ENCODE measurements around the gene TSHZ2. TPM values are rescaled to one million over a fixed set of nuclear protein-coding genes. Genes with fewer than 3 reads are reported as not detected.

The TSHZ2 gene
- total and polyA plus RNA-seq, 2 donors (not counting 3 experiments of a cell fraction or from before 2014, with no cell fraction given), result not detected

- Histone ChIP-seq H3K9me1 (replicated peaks; ENCODE audit: control insufficient read depth, extremely low read depth, insufficient read depth, low read length) (no peaks in the 10 kb centered on the region), H3K9ac (replicated peaks; ENCODE audit: extremely low read depth, insufficient read depth, low read length) (no peak overlapping the region), H3K27ac (ENCODE audit: insufficient read depth, low read depth, low read length) (no peak overlapping the region), H3K36me3 (ENCODE audit: control insufficient read depth in 2 of 2, extremely low read depth in 1 of 2, insufficient read depth in 2 of 2, low read length in 2 of 2) (no peaks in the 10 kb centered on the region), H3K9me3 (replicated peaks; ENCODE audit: control insufficient read depth, insufficient read depth, low read length) (no peaks in the 10 kb centered on the region), H2AFZ (ENCODE audit: low read depth, low read length) (no peak overlapping the region), H4K20me1 (replicated peaks; ENCODE audit: control insufficient read depth, extremely low read depth, insufficient read depth, low read length) (no peaks in the 10 kb centered on the region), H3K4me2 (ENCODE audit: insufficient read depth, low read length) (no peak overlapping the region), H3K4me3 (replicated peaks in 1 of 3; ENCODE audit: insufficient read depth in 1 of 3, low read depth in 1 of 3, low read length in 3 of 3) (no peak overlapping the region), H3K27me3 (ENCODE audit: control insufficient read depth in 2 of 2, insufficient read depth in 2 of 2, low read length in 2 of 2) (no peaks in the 10 kb centered on the region), H3K79me2 (ENCODE audit: control insufficient read depth, insufficient read depth, low read length) (no peaks in the 10 kb centered on the region), H3K4me1 (ENCODE audit: control insufficient read depth, extremely low read depth, insufficient read depth, low read length) (no peaks in the 10 kb centered on the region)
- no TSS peak for BruUV-seq (replicated peaks)
- ChIA-PET POLR2A (no interaction called here), CTCF (no interaction called here)
- intact Hi-C loops (cut with micrococcal nuclease) (no loop called here), dilution Hi-C loops (cut with MboI; ENCODE audit: extremely low pct_ligation_motif_present, low sequenced_read_pairs) (no loop called here)
- FAIRE-seq (no peak), DNase-seq (ENCODE audit: low read depth, low spot score) (no peak)
- TF ChIP-seq GATA2 (IDR thresholded peaks at IDR 0.05; ENCODE audit: insufficient read depth, insufficient read length, low read depth, low read length), result no peak
- TF ChIP-seq FOS (IDR thresholded peaks at IDR 0.05; ENCODE audit: borderline replicate concordance, insufficient read depth, low read length), result no peak
- TF ChIP-seq, protein P1, sequence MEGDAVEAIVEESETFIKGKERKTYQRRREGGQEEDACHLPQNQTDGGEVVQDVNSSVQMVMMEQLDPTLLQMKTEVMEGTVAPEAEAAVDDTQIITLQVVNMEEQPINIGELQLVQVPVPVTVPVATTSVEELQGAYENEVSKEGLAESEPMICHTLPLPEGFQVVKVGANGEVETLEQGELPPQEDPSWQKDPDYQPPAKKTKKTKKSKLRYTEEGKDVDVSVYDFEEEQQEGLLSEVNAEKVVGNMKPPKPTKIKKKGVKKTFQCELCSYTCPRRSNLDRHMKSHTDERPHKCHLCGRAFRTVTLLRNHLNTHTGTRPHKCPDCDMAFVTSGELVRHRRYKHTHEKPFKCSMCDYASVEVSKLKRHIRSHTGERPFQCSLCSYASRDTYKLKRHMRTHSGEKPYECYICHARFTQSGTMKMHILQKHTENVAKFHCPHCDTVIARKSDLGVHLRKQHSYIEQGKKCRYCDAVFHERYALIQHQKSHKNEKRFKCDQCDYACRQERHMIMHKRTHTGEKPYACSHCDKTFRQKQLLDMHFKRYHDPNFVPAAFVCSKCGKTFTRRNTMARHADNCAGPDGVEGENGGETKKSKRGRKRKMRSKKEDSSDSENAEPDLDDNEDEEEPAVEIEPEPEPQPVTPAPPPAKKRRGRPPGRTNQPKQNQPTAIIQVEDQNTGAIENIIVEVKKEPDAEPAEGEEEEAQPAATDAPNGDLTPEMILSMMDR (IDR thresholded peaks at IDR 0.05; ENCODE audit: extremely low read depth in 1 of 2, insufficient read depth in 1 of 2, low read depth in 1 of 2, low read length in 2 of 2), result no peak
- TF ChIP-seq MYC (IDR thresholded peaks at IDR 0.05; ENCODE audit: low read depth, low read length), result no peak
- TF ChIP-seq POLR2AphosphoS5 (IDR thresholded peaks at IDR 0.05; ENCODE audit: insufficient read depth, low read depth, low read length), result no peak
- TF ChIP-seq POLR2A (IDR thresholded peaks at IDR 0.05; ENCODE audit: low read depth, low read length), result no peak
- no peak for TF ChIP-seq EZH2 (IDR thresholded peaks at IDR 0.05; ENCODE audit: borderline replicate concordance, low read depth, low read length, severe bottlenecking)
- TF ChIP-seq JUN (IDR thresholded peaks at IDR 0.05; ENCODE audit: borderline replicate concordance, insufficient read depth, insufficient read length, low read depth), result no peak
- no peak for TF ChIP-seq MAX (IDR thresholded peaks at IDR 0.05; ENCODE audit: insufficient read depth, insufficient read length)
Observed at GRCh38 chr20:53250456-53250855, 278.3 kb downstream of the TSHZ2 start.
